GM12878 (cell line): ENCODE data around the gene PUS10. TPM values are rescaled to one million over a fixed set of nuclear protein-coding genes. Genes with fewer than 3 reads are reported as not detected.
A peak's percentile ranks its signal among the peaks of the same experiment; 100 is the strongest.

Source experiments
- ATAC-seq: fragments of 200-7000 bp; cut with Tn5 transposase; 3 replicates; pipeline ENCODE4 v1.9.1; 2020; ENCODE audit warnings: mild to moderate bottlenecking, moderate library complexity
- BruUV-seq: library from RNA; stranded (reverse); fragments of 400-500 nt; replicated peaks from 2 replicates; lab custom pipeline; 2021; lab: Mats Ljungman, UMichigan
- CTCF ChIA-PET: fragments of 300-600 bp; sonication (Branson Sonifier 250); formaldehyde crosslinking; extraction: SDS; loops from one replicate; lab custom pipeline; 2021; ENCODE audit warnings: inconsistent platforms; lab: Yijun Ruan, JAX
- POLR2A ChIA-PET: fragments of 350-600 bp; formaldehyde crosslinking; extraction: SDS; loops from one replicate; lab custom pipeline; 2021; ENCODE audit warnings: inconsistent platforms; lab: Charles Lee
- RAD21 ChIA-PET: fragments of 300-600 bp; sonication (Branson Sonifier 250); formaldehyde crosslinking; loops from one replicate; lab custom pipeline; 2023; ENCODE audit warnings: antibody characterized with exemption; ENCODE audit not compliant: unreplicated experiment; lab: Charles Lee
- SMC1A ChIA-PET: fragments of 300-600 bp; sonication (Branson Sonifier 250); formaldehyde crosslinking; loops from one replicate; lab custom pipeline; 2023; ENCODE audit not compliant: unreplicated experiment, uncharacterized antibody; lab: Charles Lee
- DNase-seq: peaks from one replicate; pipeline ENCODE4 v3.0.0-alpha.2; 2011; ENCODE audit warnings: low read depth, low spot score
- FAIRE-seq: peaks from 3 replicates; lab custom pipeline; 2011; peaks lifted over from hg19 to GRCh38; lab: Jason Lieb, UNC
- H2AFZ ChIP-seq: 2 replicates; pipeline ENCODE4 v1.6.0; 2011; ENCODE audit warnings: low read depth, low read length, control low read depth; ENCODE audit not compliant: control insufficient read depth
- H3K27ac ChIP-seq: 2 replicates; pipeline ENCODE4 v1.5.1; 2011; ENCODE audit warnings: control low read depth; ENCODE audit not compliant: control insufficient read depth, insufficient read depth
- H3K27me3 ChIP-seq, 2 experiments: replicated peaks in 1 of 2; 2 replicates each; pipeline versions ENCODE4 v1.6.0 to v1.6.1; 2011; ENCODE audit warnings: low read length in 1 of 2; ENCODE audit not compliant: control insufficient read depth in 2 of 2, insufficient read depth in 2 of 2
- H3K36me3 ChIP-seq, 2 experiments: 2 replicates each; pipeline ENCODE4 v1.5.1; 2011; ENCODE audit warnings: low read length in 1 of 2; ENCODE audit not compliant: control insufficient read depth in 2 of 2, insufficient read depth in 2 of 2
- H3K4me1 ChIP-seq: 2 replicates; pipeline ENCODE4 v1.6.1; 2011; ENCODE audit warnings: mild to moderate bottlenecking, low read length, moderate library complexity, mixed read lengths; ENCODE audit not compliant: control insufficient read depth, insufficient read depth
- H3K4me2 ChIP-seq: 2 replicates; pipeline ENCODE4 v1.6.0; 2011; ENCODE audit warnings: control low read depth; ENCODE audit not compliant: control insufficient read depth, insufficient read depth
- H3K4me3 ChIP-seq: fragments of 200-600 bp; sonication (generic); 2 replicates; pipeline ENCODE4 v1.5.1; 2016
- H3K79me2 ChIP-seq: 2 replicates; pipeline ENCODE4 v1.6.0; 2011; ENCODE audit warnings: low read length; ENCODE audit not compliant: control insufficient read depth, insufficient read depth
- H3K9ac ChIP-seq: 2 replicates; pipeline ENCODE4 v1.8.0; 2011; ENCODE audit warnings: low read length, control low read depth, mixed read lengths; ENCODE audit not compliant: control insufficient read depth, insufficient read depth
- H3K9me3 ChIP-seq: replicated peaks from 3 replicates; pipeline ENCODE4 v1.5.1; 2011; ENCODE audit warnings: mild to moderate bottlenecking, low read length; ENCODE audit not compliant: control insufficient read depth, insufficient read depth
- H4K20me1 ChIP-seq: 2 replicates; pipeline ENCODE4 v1.6.0; 2011; ENCODE audit not compliant: control insufficient read depth, insufficient read depth
- BMI1 ChIP-seq: fragments of 450-650 bp; IDR thresholded peaks from 2 replicates; pipeline ENCODE4 v1.6.1; 2016; ENCODE audit warnings: mild to moderate bottlenecking, moderate library complexity, borderline replicate concordance
- EP300 ChIP-seq, 2 experiments: fragments of 150-350 bp in 1 of 2; IDR thresholded peaks; 2 replicates each; pipeline ENCODE4 v1.6.1; 2011 to 2012; ENCODE audit warnings: low read depth in 2 of 2, low read length in 2 of 2, borderline replicate concordance in 1 of 2, improper control_type of control experiment in 1 of 2, inconsistent platforms in 1 of 2; ENCODE audit not compliant: control insufficient read depth in 1 of 2
- HDAC6 ChIP-seq: fragments of 200-600 bp; sonication (generic); IDR thresholded peaks from one replicate; pipeline ENCODE4 v1.8.0; 2017; ENCODE audit warnings: antibody characterized with exemption; ENCODE audit not compliant: unreplicated experiment
- MEF2A ChIP-seq: IDR thresholded peaks from 2 replicates; pipeline ENCODE4 v1.6.1; 2011; ENCODE audit warnings: low read depth, mild to moderate bottlenecking, low read length, moderate library complexity; ENCODE audit not compliant: insufficient read depth
- MYC ChIP-seq: IDR thresholded peaks from 2 replicates; pipeline ENCODE4 v1.6.1; 2011; ENCODE audit warnings: mild to moderate bottlenecking, low read length, moderate library complexity, inconsistent platforms; ENCODE audit not compliant: insufficient read depth, insufficient replicate concordance, insufficient read length, severe bottlenecking
- PAX5 ChIP-seq: IDR thresholded peaks from 2 replicates; pipeline ENCODE4 v1.6.1; 2011; ENCODE audit warnings: low read depth, low read length, borderline replicate concordance
- POLR2A ChIP-seq: IDR thresholded peaks from 2 replicates; pipeline ENCODE4 v1.6.1; 2011; ENCODE audit warnings: low read depth, mild to moderate bottlenecking, low read length
- SIX5 ChIP-seq: IDR thresholded peaks from 2 replicates; pipeline ENCODE4 v1.6.1; 2011; ENCODE audit warnings: mild to moderate bottlenecking, low read depth, low read length, moderate library complexity; ENCODE audit not compliant: severe bottlenecking
- SRF ChIP-seq, 2 experiments: IDR thresholded peaks; 2 replicates each; pipeline ENCODE4 v1.6.1; 2011; ENCODE audit warnings: low read depth in 2 of 2, low read length in 2 of 2, mild to moderate bottlenecking in 1 of 2, moderate library complexity in 1 of 2
- STAT3 ChIP-seq: IDR thresholded peaks from 2 replicates; pipeline ENCODE4 v1.6.1; 2011; ENCODE audit warnings: low read depth, low read length, improper control_type of control experiment
- ZBED1 ChIP-seq: IDR thresholded peaks from 2 replicates; pipeline ENCODE4 v1.6.1; 2016; ENCODE audit warnings: borderline replicate concordance
- in situ Hi-C: fragments of 300-500 bp; cut with MboI; formaldehyde crosslinking; loops from 9 replicates; pipeline ENCODE4 v1.14.3; 2018; ENCODE audit warnings: mixed read lengths
- intact Hi-C: fragments of 100-400 bp; cut with micrococcal nuclease; formaldehyde crosslinking; loops from one replicate; pipeline ENCODE4 v1.14.2; 2022; ENCODE audit not compliant: unreplicated experiment
- polyA plus RNA-seq, 11 experiments: library from polyadenylated mRNA; depleted of rRNA in 4 of 11; unstranded in 6 of 11; stranded (reverse) in 5 of 11; fragments of >200 nt; fragmentation: Nextera tagmentation in 4 of 11; fragmentation: Illumina TruSeq in 1 of 11; extraction: Ambion mirVana in 4 of 11; extraction: Trizol in 1 of 11; gene quantifications; 1 replicate in 1 of 11; 2 replicates in 10 of 11; pipeline versions ENCODE4 v1.2.1 to v1.2.3, GENCODE V29; 2011 to 2016; ENCODE audit warnings: inconsistent platforms in 2 of 11, missing spikeins in 2 of 11, low read depth in 1 of 11
- total RNA-seq, 4 experiments: library from RNA; depleted of rRNA in 3 of 4; stranded (reverse); fragments of >200 nt in 3 of 4; fragmentation: Illumina TruSeq in 1 of 4; extraction: Trizol in 1 of 4; gene quantifications; 2 replicates each; pipeline versions ENCODE4 v1.2.1 to v1.2.3, GENCODE V29; 2013 to 2021
- TF ChIP-seq, protein P1 (sequence below): fragments of 450-650 bp; IDR thresholded peaks from 2 replicates; pipeline ENCODE4 v1.6.1; 2018; ENCODE audit warnings: mild to moderate bottlenecking, low read depth, moderate library complexity; ENCODE audit not compliant: partially characterized antibody
- TF ChIP-seq, protein P2 (sequence below): fragments of 450-650 bp; formaldehyde crosslinking; IDR thresholded peaks from 2 replicates; pipeline ENCODE4 v1.5.0; 2022; ENCODE audit warnings: mild to moderate bottlenecking, missing genetic modification characterization
- TF ChIP-seq, protein P3 (sequence below): fragments of 450-650 bp; conservative IDR thresholded peaks from 2 replicates; pipeline ENCODE4 v1.6.1; 2017; ENCODE audit warnings: mild to moderate bottlenecking, moderate library complexity
- TF ChIP-seq, protein P4 (sequence below): IDR thresholded peaks from 2 replicates; pipeline ENCODE4 v1.6.1; 2011; ENCODE audit warnings: low read depth, mild to moderate bottlenecking, low read length, moderate library complexity, borderline replicate concordance; ENCODE audit errors: extremely low read depth

The PUS10 gene
- total and polyA plus RNA-seq, 10 of the 15 experiments (the other 5 are each of a cell fraction or from before 2014, with no cell fraction given) = 9.1 to 17.0 (median 13.0) TPM

DNA sequence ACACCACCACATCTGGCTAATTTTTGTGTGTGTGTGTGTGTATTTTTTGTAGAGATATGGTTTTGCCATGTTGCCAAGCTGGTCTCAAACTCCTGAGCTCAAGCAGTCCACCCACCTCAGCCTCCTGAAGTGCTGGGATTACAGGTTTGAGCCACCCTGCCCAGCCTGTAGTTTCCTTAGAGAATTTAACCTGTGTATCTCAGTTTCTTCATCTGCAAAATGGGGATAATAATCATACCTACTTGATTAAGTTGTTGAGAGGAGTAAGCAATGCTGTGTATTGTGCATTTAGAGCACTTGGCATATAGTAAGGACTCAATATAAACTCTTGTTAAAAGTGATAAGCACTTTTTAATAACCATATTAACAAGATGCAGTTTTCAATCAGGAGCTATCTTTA lies 41.3 kb upstream of the PUS10 start (continued):
- TF ChIP-seq STAT3 (no peak), HDAC6 (no peak), EP300 (IDR thresholded peaks at IDR 0.05; ENCODE audit: borderline replicate concordance in 1 of 2, control insufficient read depth in 1 of 2, low read depth in 2 of 2, low read length in 2 of 2) (no peak), MYC (no peak), POLR2A (no peak), ZBED1 (no peak), SIX5 (no peak), PAX5 (no peak)
- TF ChIP-seq, protein P1, sequence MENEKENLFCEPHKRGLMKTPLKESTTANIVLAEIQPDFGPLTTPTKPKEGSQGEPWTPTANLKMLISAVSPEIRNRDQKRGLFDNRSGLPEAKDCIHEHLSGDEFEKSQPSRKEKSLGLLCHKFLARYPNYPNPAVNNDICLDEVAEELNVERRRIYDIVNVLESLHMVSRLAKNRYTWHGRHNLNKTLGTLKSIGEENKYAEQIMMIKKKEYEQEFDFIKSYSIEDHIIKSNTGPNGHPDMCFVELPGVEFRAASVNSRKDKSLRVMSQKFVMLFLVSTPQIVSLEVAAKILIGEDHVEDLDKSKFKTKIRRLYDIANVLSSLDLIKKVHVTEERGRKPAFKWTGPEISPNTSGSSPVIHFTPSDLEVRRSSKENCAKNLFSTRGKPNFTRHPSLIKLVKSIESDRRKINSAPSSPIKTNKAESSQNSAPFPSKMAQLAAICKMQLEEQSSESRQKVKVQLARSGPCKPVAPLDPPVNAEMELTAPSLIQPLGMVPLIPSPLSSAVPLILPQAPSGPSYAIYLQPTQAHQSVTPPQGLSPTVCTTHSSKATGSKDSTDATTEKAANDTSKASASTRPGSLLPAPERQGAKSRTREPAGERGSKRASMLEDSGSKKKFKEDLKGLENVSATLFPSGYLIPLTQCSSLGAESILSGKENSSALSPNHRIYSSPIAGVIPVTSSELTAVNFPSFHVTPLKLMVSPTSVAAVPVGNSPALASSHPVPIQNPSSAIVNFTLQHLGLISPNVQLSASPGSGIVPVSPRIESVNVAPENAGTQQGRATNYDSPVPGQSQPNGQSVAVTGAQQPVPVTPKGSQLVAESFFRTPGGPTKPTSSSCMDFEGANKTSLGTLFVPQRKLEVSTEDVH = no peak

DNA sequence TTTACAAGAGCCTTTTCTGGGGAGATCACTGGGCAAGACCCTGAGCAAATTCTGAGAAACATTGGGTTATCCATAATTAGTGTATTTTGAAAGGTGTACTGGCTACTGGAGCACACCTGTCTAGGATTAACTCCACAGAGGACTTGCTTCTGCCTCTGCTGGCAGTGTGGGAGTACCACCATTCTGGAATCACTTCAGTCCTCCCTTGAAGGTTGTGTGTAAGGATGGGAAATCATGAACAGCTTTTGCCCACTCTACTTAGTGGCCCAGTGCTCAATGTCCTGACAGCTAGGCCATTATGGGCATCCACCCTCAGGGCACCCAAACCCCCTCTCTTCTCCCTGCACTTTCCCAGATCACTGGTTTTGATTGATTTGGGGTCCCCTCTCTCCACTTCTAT lies 39.5 kb upstream of the PUS10 start:
- H4K20me1 ChIP-seq = no peaks in the 10 kb centered on the region
- DNase-seq = no peak
- H3K9ac ChIP-seq = no peak overlapping the region
- in situ Hi-C loops = no loop called here
- TSS peak; percentile 55 for BruUV-seq
- H3K4me2 ChIP-seq = no peak overlapping the region
- ChIA-PET RAD21 (no interaction called here), CTCF (no interaction called here), SMC1A (interaction anchor here (0.7 kb wide), 1 partner anchor 11 kb away, joined by 4 read pairs; no protein-coding TSS in a partner anchor), POLR2A (no interaction called here)
- no peak overlapping the region for H2AFZ ChIP-seq
- no peaks in the 10 kb centered on the region for H3K27me3 ChIP-seq
- H3K9me3 ChIP-seq = no peaks in the 10 kb centered on the region
- no peak overlapping the region for H3K27ac ChIP-seq
- no peaks in the 10 kb centered on the region for H3K36me3 ChIP-seq
- no peaks in the 10 kb centered on the region for H3K4me1 ChIP-seq
- no peak for ATAC-seq
- intact Hi-C loops = no loop called here
- H3K79me2 ChIP-seq = no peaks in the 10 kb centered on the region
- H3K4me3 ChIP-seq = no peak overlapping the region
- FAIRE-seq = no peak
- no peak for TF ChIP-seq SRF (IDR thresholded peaks at IDR 0.05; ENCODE audit: low read depth in 2 of 2, low read length in 2 of 2)
- TF ChIP-seq, protein P2, sequence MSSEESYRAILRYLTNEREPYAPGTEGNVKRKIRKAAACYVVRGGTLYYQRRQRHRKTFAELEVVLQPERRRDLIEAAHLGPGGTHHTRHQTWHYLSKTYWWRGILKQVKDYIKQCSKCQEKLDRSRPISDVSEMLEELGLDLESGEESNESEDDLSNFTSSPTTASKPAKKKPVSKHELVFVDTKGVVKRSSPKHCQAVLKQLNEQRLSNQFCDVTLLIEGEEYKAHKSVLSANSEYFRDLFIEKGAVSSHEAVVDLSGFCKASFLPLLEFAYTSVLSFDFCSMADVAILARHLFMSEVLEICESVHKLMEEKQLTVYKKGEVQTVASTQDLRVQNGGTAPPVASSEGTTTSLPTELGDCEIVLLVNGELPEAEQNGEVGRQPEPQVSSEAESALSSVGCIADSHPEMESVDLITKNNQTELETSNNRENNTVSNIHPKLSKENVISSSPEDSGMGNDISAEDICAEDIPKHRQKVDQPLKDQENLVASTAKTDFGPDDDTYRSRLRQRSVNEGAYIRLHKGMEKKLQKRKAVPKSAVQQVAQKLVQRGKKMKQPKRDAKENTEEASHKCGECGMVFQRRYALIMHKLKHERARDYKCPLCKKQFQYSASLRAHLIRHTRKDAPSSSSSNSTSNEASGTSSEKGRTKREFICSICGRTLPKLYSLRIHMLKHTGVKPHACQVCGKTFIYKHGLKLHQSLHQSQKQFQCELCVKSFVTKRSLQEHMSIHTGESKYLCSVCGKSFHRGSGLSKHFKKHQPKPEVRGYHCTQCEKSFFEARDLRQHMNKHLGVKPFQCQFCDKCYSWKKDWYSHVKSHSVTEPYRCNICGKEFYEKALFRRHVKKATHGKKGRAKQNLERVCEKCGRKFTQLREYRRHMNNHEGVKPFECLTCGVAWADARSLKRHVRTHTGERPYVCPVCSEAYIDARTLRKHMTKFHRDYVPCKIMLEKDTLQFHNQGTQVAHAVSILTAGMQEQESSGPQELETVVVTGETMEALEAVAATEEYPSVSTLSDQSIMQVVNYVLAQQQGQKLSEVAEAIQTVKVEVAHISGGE = no peak
- TF ChIP-seq, protein P3, sequence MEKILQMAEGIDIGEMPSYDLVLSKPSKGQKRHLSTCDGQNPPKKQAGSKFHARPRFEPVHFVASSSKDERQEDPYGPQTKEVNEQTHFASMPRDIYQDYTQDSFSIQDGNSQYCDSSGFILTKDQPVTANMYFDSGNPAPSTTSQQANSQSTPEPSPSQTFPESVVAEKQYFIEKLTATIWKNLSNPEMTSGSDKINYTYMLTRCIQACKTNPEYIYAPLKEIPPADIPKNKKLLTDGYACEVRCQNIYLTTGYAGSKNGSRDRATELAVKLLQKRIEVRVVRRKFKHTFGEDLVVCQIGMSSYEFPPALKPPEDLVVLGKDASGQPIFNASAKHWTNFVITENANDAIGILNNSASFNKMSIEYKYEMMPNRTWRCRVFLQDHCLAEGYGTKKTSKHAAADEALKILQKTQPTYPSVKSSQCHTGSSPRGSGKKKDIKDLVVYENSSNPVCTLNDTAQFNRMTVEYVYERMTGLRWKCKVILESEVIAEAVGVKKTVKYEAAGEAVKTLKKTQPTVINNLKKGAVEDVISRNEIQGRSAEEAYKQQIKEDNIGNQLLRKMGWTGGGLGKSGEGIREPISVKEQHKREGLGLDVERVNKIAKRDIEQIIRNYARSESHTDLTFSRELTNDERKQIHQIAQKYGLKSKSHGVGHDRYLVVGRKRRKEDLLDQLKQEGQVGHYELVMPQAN = no peak
- no peak for TF ChIP-seq STAT3
- no peak for TF ChIP-seq BMI1
- TF ChIP-seq, protein P4, sequence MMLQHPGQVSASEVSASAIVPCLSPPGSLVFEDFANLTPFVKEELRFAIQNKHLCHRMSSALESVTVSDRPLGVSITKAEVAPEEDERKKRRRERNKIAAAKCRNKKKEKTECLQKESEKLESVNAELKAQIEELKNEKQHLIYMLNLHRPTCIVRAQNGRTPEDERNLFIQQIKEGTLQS = no peak
- no peak for TF ChIP-seq MEF2A
